ENCODE measurements around the gene NEMP1.
A peak's percentile ranks its signal among the peaks of the same experiment; 100 is the strongest.

NEMP1 gene

DNA sequence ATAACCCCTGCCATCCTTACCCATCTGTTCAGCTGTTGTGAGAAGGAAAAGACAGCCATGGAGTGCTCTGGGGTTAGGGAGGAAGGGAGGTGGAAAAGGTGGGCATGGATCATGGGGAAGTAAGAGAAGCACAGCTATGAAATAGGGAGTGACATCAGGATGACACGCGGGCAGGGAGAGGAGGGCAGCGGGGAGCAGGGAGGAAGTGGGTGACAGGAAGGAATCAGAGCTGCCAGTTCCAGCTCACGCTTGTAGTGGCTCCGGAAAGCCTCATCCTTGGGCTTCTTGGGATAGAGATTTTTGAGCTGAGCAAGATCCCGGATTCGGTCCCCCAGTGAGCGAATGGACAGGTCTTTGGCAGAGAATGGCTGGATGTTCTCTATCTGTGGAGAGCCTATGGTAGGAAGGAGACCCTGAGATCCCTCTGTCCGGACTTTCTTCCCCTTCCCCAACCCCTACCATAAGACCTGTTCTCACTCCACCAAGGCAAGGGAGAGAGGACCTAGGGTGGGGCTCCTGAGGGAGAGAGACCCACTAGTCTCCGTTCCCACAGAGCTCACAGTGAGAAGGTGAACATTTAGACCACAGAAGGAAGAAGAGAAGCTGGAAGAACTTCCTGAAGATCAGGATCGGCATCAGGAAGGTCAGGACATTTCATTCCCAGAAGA is 20.6 kb upstream of the NEMP1 start:
- ChIA-PET POLR2A (interaction anchor here (1.3 kb wide), 1 partner anchor 13 kb away, joined by 3 read pairs; no protein-coding TSS in a partner anchor), CTCF (interaction anchor here (1.2 to 27.7 kb wide), 6 partner anchors 8 to 74 kb away, joined by 3 to 835 read pairs (median 7); partner anchors contain the start of genes NEMP1 and STAT6)
- H3K27me3 ChIP-seq (replicated peaks in 2 of 5; ENCODE audit: control insufficient read depth in 4 of 5, insufficient read depth in 5 of 5, low read length in 4 of 5), result no peaks in the 10 kb centered on the region
- H3K36me3 ChIP-seq (ENCODE audit: control insufficient read depth in 4 of 4, insufficient read depth in 4 of 4, low read length in 3 of 4), result peaks cover 13 to 76% (median 66%) of the 10 kb centered on the region in 4 experiments
- H3K4me1 ChIP-seq (ENCODE audit: control extremely low read depth in 1 of 4, control insufficient read depth in 4 of 4, insufficient read depth in 4 of 4, low read length in 3 of 4), result peaks cover 0 to 16% (median 13%) of the 10 kb centered on the region in 4 experiments
- H3K27ac ChIP-seq (ENCODE audit: insufficient read depth in 1 of 2, low read depth in 1 of 2, low read length in 2 of 2, poor library complexity in 1 of 2, severe bottlenecking in 2 of 2), result peak overlapping the region in 1 of 2 experiments; percentile 18
- 60% methylated on average over 5 of the region's 11 CpGs for WGBS (ENCODE audit: insufficient coverage)
- no peak for DNase-seq
- H3K4me3 ChIP-seq (ENCODE audit: control insufficient read depth in 1 of 7, extremely low read depth in 1 of 7, insufficient read depth in 4 of 7, low read depth in 2 of 7, low read length in 6 of 7), result no peak overlapping the region
- no peaks in the 10 kb centered on the region for H3K9me3 ChIP-seq (ENCODE audit: control extremely low read depth in 1 of 5, control insufficient read depth in 4 of 5, insufficient read depth in 2 of 5, low read depth in 1 of 5, low read length in 4 of 5)

DNA sequence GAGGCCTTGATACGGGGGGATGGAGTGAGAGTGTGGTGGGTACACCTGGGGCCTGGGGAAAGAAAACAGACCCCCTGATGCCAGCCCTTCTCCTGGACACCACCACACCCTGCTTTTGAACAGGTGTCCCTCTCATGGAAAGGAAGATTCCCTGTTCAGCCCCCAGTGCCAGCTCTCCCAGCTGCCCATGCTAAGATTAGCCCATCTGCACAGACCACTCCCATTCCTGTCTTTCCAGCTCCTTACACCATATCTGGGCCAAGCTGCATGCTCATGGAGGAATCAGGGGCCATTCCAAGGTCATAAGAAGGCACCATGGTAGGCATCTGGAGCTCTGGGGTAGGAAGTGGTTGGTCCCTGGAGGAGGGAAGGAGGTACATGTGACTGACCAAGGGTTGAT is 20.0 kb upstream of the NEMP1 start:
- no peak overlapping the region for H3K4me3 ChIP-seq (ENCODE audit: control insufficient read depth in 1 of 7, extremely low read depth in 1 of 7, insufficient read depth in 4 of 7, low read depth in 2 of 7, low read length in 6 of 7)
- WGBS (ENCODE audit: insufficient coverage), result no CpG with 5 or more reads among the region's 1 CpG
- H3K36me3 ChIP-seq (ENCODE audit: control insufficient read depth in 4 of 4, insufficient read depth in 4 of 4, low read length in 3 of 4), result peaks cover 13 to 71% (median 62%) of the 10 kb centered on the region in 4 experiments

DNA sequence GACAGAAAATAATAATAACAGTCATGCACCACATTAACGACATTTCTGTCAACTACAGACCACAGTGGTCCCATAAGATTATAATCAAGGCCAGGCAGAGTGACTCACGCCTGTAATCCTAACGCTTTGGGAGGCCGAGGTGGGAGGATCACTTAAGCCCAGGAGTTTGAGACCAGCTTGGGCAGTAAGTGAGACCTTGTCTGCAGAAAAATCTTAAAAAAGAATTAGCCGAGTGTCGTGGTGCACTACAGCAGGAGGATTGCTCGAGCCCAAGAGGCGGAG is 18.9 kb upstream of the NEMP1 start:
- peak overlapping the region in 1 of 2 experiments; percentile 54 for H3K27ac ChIP-seq (ENCODE audit: insufficient read depth in 1 of 2, low read depth in 1 of 2, low read length in 2 of 2, poor library complexity in 1 of 2, severe bottlenecking in 2 of 2)
- no peak for DNase-seq
- peaks cover 13 to 74% (median 65%) of the 10 kb centered on the region in 4 experiments for H3K36me3 ChIP-seq (ENCODE audit: control insufficient read depth in 4 of 4, insufficient read depth in 4 of 4, low read length in 3 of 4)
- H3K4me3 ChIP-seq (ENCODE audit: control insufficient read depth in 1 of 7, extremely low read depth in 1 of 7, insufficient read depth in 4 of 7, low read depth in 2 of 7, low read length in 6 of 7), result no peak overlapping the region
- no peaks in the 10 kb centered on the region for H3K27me3 ChIP-seq (replicated peaks in 2 of 5; ENCODE audit: control insufficient read depth in 4 of 5, insufficient read depth in 5 of 5, low read length in 4 of 5)
- H3K4me1 ChIP-seq (ENCODE audit: control extremely low read depth in 1 of 4, control insufficient read depth in 4 of 4, insufficient read depth in 4 of 4, low read length in 3 of 4), result peaks cover 0 to 22% (median 19%) of the 10 kb centered on the region in 4 experiments
- 95% methylated on average over 4 of the region's 8 CpGs for WGBS (ENCODE audit: insufficient coverage)
- H3K9me3 ChIP-seq (ENCODE audit: control extremely low read depth in 1 of 5, control insufficient read depth in 4 of 5, insufficient read depth in 2 of 5, low read depth in 1 of 5, low read length in 4 of 5), result no peaks in the 10 kb centered on the region
- CTCF ChIA-PET, result interaction anchor here (0.8 to 27.7 kb wide), 6 partner anchors 10 to 89 kb away, joined by 4 to 835 read pairs (median 5); partner anchors contain the start of genes NEMP1 and STAT6
- POLR2A ChIA-PET, result no interaction called here

More for the DNA sequence above, 20.0 kb upstream of the NEMP1 start:
- CTCF ChIA-PET, result interaction anchor here (1.2 to 27.7 kb wide), 6 partner anchors 8 to 75 kb away, joined by 3 to 835 read pairs (median 7); partner anchors contain the start of genes NEMP1 and STAT6
- POLR2A ChIA-PET, result no interaction called here
- no peaks in the 10 kb centered on the region for H3K27me3 ChIP-seq (replicated peaks in 2 of 5; ENCODE audit: control insufficient read depth in 4 of 5, insufficient read depth in 5 of 5, low read length in 4 of 5)
- H3K9me3 ChIP-seq (ENCODE audit: control extremely low read depth in 1 of 5, control insufficient read depth in 4 of 5, insufficient read depth in 2 of 5, low read depth in 1 of 5, low read length in 4 of 5), result no peaks in the 10 kb centered on the region
- DNase-seq, result no peak
- no peak overlapping the region for H3K27ac ChIP-seq (ENCODE audit: insufficient read depth in 1 of 2, low read depth in 1 of 2, low read length in 2 of 2, poor library complexity in 1 of 2, severe bottlenecking in 2 of 2)
- peaks cover 0 to 20% (median 18%) of the 10 kb centered on the region in 4 experiments for H3K4me1 ChIP-seq (ENCODE audit: control extremely low read depth in 1 of 4, control insufficient read depth in 4 of 4, insufficient read depth in 4 of 4, low read length in 3 of 4)

DNA sequence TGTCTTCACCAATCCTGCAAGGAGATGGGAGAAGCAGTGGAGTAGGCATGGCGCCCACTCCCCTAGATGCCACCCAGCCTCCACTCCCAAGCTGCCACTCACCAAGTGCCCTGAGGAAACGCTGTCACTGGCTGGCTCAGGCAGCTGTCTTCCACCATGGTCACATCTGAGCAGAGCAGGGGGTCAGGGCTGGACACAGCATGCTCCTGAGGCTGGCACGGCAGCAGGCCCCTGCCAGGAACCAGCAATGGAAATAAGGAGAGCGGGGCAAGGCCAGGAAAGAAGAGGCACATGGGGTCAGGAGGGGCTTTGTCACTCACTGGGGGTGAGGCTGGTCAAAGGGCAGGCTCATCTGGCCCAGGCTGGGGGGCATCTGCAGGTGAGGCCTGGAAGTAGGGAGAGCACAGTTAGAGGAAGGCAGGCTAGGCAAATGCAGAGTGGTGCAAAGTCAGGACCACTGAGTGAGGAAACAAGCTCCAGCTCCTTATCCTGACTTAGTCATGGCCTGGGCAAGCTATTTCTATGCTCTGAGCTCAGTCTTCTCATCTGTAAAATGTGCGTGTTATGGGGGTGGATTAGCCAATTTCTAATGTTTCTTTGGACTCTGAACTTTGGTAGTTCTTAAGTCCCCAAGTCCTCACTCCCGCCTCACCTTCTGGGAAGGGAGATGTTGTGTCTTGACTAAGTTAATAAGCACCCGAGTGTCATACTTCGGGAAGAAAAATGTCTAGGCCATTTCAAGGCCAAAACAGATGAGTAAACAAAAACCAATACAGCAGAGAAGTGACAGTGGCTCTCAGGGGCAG is 18.4 kb upstream of the NEMP1 start:
- Histone ChIP-seq H3K36me3 (ENCODE audit: control insufficient read depth in 4 of 4, insufficient read depth in 4 of 4, low read length in 3 of 4) (peaks cover 13 to 74% (median 66%) of the 10 kb centered on the region in 4 experiments), H3K27me3 (replicated peaks in 2 of 5; ENCODE audit: control insufficient read depth in 4 of 5, insufficient read depth in 5 of 5, low read length in 4 of 5) (no peaks in the 10 kb centered on the region), H3K9me3 (ENCODE audit: control extremely low read depth in 1 of 5, control insufficient read depth in 4 of 5, insufficient read depth in 2 of 5, low read depth in 1 of 5, low read length in 4 of 5) (no peaks in the 10 kb centered on the region), H3K4me1 (ENCODE audit: control extremely low read depth in 1 of 4, control insufficient read depth in 4 of 4, insufficient read depth in 4 of 4, low read length in 3 of 4) (peaks cover 0 to 16% (median 14%) of the 10 kb centered on the region in 4 experiments), H3K27ac (ENCODE audit: insufficient read depth in 1 of 2, low read depth in 1 of 2, low read length in 2 of 2, poor library complexity in 1 of 2, severe bottlenecking in 2 of 2) (peak overlapping the region in 1 of 2 experiments; percentile 54), H3K4me3 (ENCODE audit: control insufficient read depth in 1 of 7, extremely low read depth in 1 of 7, insufficient read depth in 4 of 7, low read depth in 2 of 7, low read length in 6 of 7) (no peak overlapping the region)
- DNase-seq, result no peak
- ChIA-PET CTCF (interaction anchor here (1.0 to 27.7 kb wide), 7 partner anchors 10 to 257 kb away, joined by 3 to 835 read pairs (median 5); partner anchors contain the start of genes NEMP1 and STAT6), POLR2A (no interaction called here)
- WGBS (ENCODE audit: insufficient coverage), result 95% methylated on average over 7 of the region's 8 CpGs

DNA sequence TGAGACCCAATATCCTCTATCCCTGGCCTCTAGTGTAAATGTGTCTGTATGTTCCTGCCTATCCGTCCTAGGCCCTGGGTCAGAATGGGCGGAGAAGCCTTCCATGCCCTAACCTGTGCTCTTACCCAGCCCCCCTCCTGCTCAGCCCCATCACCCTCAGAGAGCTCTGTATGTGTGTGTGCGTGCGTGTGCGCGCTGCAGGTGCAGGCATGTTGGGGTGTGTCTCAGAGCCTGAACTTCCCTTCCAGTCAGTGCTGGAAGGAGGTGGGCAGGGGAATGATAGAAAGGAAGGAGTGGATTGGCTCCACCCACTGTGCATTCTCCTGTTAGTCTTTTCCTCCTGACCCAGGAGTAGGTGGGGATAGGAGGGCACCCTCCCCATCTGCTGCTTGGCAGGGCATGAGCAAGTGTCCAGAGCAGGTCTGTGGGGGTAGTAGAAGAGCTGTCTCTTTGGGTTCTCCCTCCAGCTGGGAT is 17.5 kb upstream of the NEMP1 start:
- ChIA-PET POLR2A (no interaction called here), CTCF (interaction anchor here (1.0 to 27.7 kb wide), 5 partner anchors 11 to 256 kb away, joined by 3 to 835 read pairs (median 3); partner anchors contain the start of genes NEMP1 and STAT6)
- WGBS (ENCODE audit: insufficient coverage), result 100% methylated on average over 4 of the region's 6 CpGs
- no peak for DNase-seq
- Histone ChIP-seq H3K36me3 (ENCODE audit: control insufficient read depth in 4 of 4, insufficient read depth in 4 of 4, low read length in 3 of 4) (peaks cover 13 to 80% (median 69%) of the 10 kb centered on the region in 4 experiments), H3K4me1 (ENCODE audit: control extremely low read depth in 1 of 4, control insufficient read depth in 4 of 4, insufficient read depth in 4 of 4, low read length in 3 of 4) (peaks cover 0 to 15% (median 14%) of the 10 kb centered on the region in 4 experiments), H3K27me3 (replicated peaks in 2 of 5; ENCODE audit: control insufficient read depth in 4 of 5, insufficient read depth in 5 of 5, low read length in 4 of 5) (no peaks in the 10 kb centered on the region), H3K27ac (ENCODE audit: insufficient read depth in 1 of 2, low read depth in 1 of 2, low read length in 2 of 2, poor library complexity in 1 of 2, severe bottlenecking in 2 of 2) (peak overlapping the region in 1 of 2 experiments; percentile 43), H3K4me3 (ENCODE audit: control insufficient read depth in 1 of 7, extremely low read depth in 1 of 7, insufficient read depth in 4 of 7, low read depth in 2 of 7, low read length in 6 of 7) (no peak overlapping the region), H3K9me3 (ENCODE audit: control extremely low read depth in 1 of 5, control insufficient read depth in 4 of 5, insufficient read depth in 2 of 5, low read depth in 1 of 5, low read length in 4 of 5) (no peaks in the 10 kb centered on the region)

DNA sequence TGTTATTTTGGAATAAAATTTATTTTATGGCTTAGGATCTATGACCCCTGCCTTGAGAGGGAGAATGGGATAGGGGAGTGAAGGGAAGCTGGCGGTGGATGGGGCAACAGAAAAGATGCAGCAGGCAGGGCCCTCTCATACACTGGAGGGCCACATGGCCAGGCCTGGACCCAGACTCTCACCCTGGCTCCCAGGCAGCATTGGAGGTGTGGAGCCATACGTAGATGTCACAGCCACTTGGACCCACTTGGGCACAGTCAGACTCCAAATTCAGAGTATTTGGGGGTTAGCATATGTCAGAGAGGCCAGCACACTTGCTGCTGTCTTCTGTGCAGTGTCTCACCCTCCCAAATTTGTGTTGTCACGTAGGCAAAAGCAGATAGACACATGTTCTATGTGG is 16.8 kb upstream of the NEMP1 start:
- 100% methylated on average over 1 of the region's 3 CpGs for WGBS (ENCODE audit: insufficient coverage)
- DNase-seq, result no peak
- Histone ChIP-seq H3K27ac (ENCODE audit: insufficient read depth in 1 of 2, low read depth in 1 of 2, low read length in 2 of 2, poor library complexity in 1 of 2, severe bottlenecking in 2 of 2) (no peak overlapping the region), H3K36me3 (ENCODE audit: control insufficient read depth in 4 of 4, insufficient read depth in 4 of 4, low read length in 3 of 4) (peaks cover 13 to 85% (median 70%) of the 10 kb centered on the region in 4 experiments), H3K27me3 (replicated peaks in 2 of 5; ENCODE audit: control insufficient read depth in 4 of 5, insufficient read depth in 5 of 5, low read length in 4 of 5) (no peaks in the 10 kb centered on the region), H3K9me3 (ENCODE audit: control extremely low read depth in 1 of 5, control insufficient read depth in 4 of 5, insufficient read depth in 2 of 5, low read depth in 1 of 5, low read length in 4 of 5) (no peaks in the 10 kb centered on the region), H3K4me3 (ENCODE audit: control insufficient read depth in 1 of 7, extremely low read depth in 1 of 7, insufficient read depth in 4 of 7, low read depth in 2 of 7, low read length in 6 of 7) (no peak overlapping the region), H3K4me1 (ENCODE audit: control extremely low read depth in 1 of 4, control insufficient read depth in 4 of 4, insufficient read depth in 4 of 4, low read length in 3 of 4) (peaks cover 0 to 20% (median 19%) of the 10 kb centered on the region in 4 experiments)
- CTCF ChIA-PET, result interaction anchor here (1.0 to 27.7 kb wide), 5 partner anchors 12 to 255 kb away, joined by 3 to 835 read pairs (median 5); partner anchors contain the start of genes NEMP1 and STAT6
- POLR2A ChIA-PET, result no interaction called here
